ENCODE results near the gene MUC20.

DNA sequence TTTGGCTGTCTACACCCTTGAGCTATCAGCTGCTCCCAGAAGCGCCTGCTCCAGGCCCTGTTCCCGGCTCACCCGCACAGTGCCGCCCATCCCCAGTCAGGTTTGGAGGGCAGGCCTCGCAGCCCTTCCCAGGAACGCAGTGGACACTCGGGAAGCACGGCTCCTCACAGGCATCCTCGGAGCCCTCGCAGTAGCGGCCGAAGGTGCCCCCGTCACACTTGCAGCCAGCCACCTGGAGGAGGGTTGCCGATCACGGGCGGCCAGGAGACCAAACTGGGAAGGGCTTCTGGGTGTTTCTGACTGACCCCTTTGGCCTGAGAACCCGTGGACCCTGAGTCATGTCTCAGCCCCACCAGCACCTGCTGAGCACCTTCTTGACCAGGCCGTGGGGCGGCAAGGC lies 33.4 kb downstream of the MUC20 start:
- TF ChIP-seq, protein P1, sequence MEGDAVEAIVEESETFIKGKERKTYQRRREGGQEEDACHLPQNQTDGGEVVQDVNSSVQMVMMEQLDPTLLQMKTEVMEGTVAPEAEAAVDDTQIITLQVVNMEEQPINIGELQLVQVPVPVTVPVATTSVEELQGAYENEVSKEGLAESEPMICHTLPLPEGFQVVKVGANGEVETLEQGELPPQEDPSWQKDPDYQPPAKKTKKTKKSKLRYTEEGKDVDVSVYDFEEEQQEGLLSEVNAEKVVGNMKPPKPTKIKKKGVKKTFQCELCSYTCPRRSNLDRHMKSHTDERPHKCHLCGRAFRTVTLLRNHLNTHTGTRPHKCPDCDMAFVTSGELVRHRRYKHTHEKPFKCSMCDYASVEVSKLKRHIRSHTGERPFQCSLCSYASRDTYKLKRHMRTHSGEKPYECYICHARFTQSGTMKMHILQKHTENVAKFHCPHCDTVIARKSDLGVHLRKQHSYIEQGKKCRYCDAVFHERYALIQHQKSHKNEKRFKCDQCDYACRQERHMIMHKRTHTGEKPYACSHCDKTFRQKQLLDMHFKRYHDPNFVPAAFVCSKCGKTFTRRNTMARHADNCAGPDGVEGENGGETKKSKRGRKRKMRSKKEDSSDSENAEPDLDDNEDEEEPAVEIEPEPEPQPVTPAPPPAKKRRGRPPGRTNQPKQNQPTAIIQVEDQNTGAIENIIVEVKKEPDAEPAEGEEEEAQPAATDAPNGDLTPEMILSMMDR (IDR thresholded peaks at IDR 0.05; ENCODE audit: low read depth, low read length, missing input control) = no peak
- TF ChIP-seq YY1 (IDR thresholded peaks at IDR 0.05) = no peak
- TF ChIP-seq, protein P2, sequence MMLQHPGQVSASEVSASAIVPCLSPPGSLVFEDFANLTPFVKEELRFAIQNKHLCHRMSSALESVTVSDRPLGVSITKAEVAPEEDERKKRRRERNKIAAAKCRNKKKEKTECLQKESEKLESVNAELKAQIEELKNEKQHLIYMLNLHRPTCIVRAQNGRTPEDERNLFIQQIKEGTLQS (IDR thresholded peaks at IDR 0.05) = no peak
- TF ChIP-seq GABPA (IDR thresholded peaks at IDR 0.05 in 1 of 2, conservative IDR thresholded peaks at IDR 0.05 in 1 of 2) = no peak
- TF ChIP-seq EGR1 (IDR thresholded peaks at IDR 0.05; ENCODE audit: low read depth in 2 of 2) = no peak
- TF ChIP-seq, protein P3, sequence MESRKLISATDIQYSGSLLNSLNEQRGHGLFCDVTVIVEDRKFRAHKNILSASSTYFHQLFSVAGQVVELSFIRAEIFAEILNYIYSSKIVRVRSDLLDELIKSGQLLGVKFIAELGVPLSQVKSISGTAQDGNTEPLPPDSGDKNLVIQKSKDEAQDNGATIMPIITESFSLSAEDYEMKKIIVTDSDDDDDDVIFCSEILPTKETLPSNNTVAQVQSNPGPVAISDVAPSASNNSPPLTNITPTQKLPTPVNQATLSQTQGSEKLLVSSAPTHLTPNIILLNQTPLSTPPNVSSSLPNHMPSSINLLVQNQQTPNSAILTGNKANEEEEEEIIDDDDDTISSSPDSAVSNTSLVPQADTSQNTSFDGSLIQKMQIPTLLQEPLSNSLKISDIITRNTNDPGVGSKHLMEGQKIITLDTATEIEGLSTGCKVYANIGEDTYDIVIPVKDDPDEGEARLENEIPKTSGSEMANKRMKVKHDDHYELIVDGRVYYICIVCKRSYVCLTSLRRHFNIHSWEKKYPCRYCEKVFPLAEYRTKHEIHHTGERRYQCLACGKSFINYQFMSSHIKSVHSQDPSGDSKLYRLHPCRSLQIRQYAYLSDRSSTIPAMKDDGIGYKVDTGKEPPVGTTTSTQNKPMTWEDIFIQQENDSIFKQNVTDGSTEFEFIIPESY (IDR thresholded peaks at IDR 0.05) = no peak
- TF ChIP-seq HNF4A (conservative IDR thresholded peaks at IDR 0.05) = no peak
